GM04503 (cell line): ENCODE data around the gene ETFA.
"Not testable (repeated sequence)": the region's sequence is repeated elsewhere in the genome, so short reads cannot be mapped to it uniquely, and the experiment has no call there.

Source experiments
- DNase-seq: peaks from one replicate; pipeline ENCODE4 v3.0.0-alpha.2; 2012; ENCODE audit warnings: low read depth

ETFA gene

GRCh38 chr15:76324066-76324465, 12.8 kb upstream of the ETFA start:
- no peak for DNase-seq

GRCh38 chr15:76321602-76322001, 10.3 kb upstream of the ETFA start:
- no peak for DNase-seq

GRCh38 chr15:76321171-76321570, 9.9 kb upstream of the ETFA start:
- no peak for DNase-seq

- DNase-seq, result no peak
Observed at GRCh38 chr15:76320012-76320411, 8.7 kb upstream of the ETFA start.

- no peak for DNase-seq
Observed at GRCh38 chr15:76313731-76314130, 2.5 kb upstream of the ETFA start.

GRCh38 chr15:76313175-76313567, 1.9 kb upstream of the ETFA start:
- DNase-seq, result not testable (repeated sequence)

GRCh38 chr15:76312540-76313174, 1.4 kb upstream of the ETFA start:
- DNase-seq, result no peak

GRCh38 chr15:76310475-76311099, 682 bp downstream of the ETFA start:
- no peak for DNase-seq

- no peak for DNase-seq
Observed at GRCh38 chr15:76309601-76310330, 1.5 kb downstream of the ETFA start.

- DNase-seq, result no peak
Observed at GRCh38 chr15:76303909-76304308, 7.4 kb downstream of the ETFA start.

- no peak for DNase-seq
Observed at GRCh38 chr15:76299786-76300185, 11.5 kb downstream of the ETFA start.

GRCh38 chr15:76298986-76299385, 12.3 kb downstream of the ETFA start:
- no peak for DNase-seq

- DNase-seq, result not testable (repeated sequence)
Observed at GRCh38 chr15:76297951-76298350, 13.3 kb downstream of the ETFA start.

- no peak for DNase-seq
Observed at GRCh38 chr15:76296849-76297248, 14.4 kb downstream of the ETFA start.

GRCh38 chr15:76294463-76294862, 16.8 kb downstream of the ETFA start:
- DNase-seq, result not testable (repeated sequence)

- no peak for DNase-seq
Observed at GRCh38 chr15:76293361-76293760, 17.9 kb downstream of the ETFA start.

GRCh38 chr15:76289582-76289981, 21.7 kb downstream of the ETFA start:
- no peak for DNase-seq

GRCh38 chr15:76286271-76286879, 24.9 kb downstream of the ETFA start:
- no peak for DNase-seq

GRCh38 chr15:76285241-76285825, 25.9 kb downstream of the ETFA start:
- DNase-seq, result no peak

GRCh38 chr15:76282465-76282864, 28.8 kb downstream of the ETFA start:
- DNase-seq, result no peak

GRCh38 chr15:76278651-76279050, 32.6 kb downstream of the ETFA start:
- no peak for DNase-seq

GRCh38 chr15:76274821-76275220, 36.4 kb downstream of the ETFA start:
- DNase-seq, result no peak

GRCh38 chr15:76274226-76274625, 37.0 kb downstream of the ETFA start:
- no peak for DNase-seq
